Stimulated activated CD4-positive, alpha-beta T cell treated with anti-CD3 and anti-CD28 coated beads, Interleukin-1b, Interleukin-23, amount 100 ng/mL, for 48 hours (primary cell): Measurements from ENCODE around the gene DYRK4.
A peak's percentile ranks its signal among the peaks of the same experiment; 100 is the strongest.
"Not testable (repeated sequence)": the region's sequence is repeated elsewhere in the genome, so short reads cannot be mapped to it uniquely, and the experiment has no call there.

Experiments used
- DNase-seq: peaks from one replicate; pipeline ENCODE4 v3.0.0-alpha.2; 2020

The DYRK4 gene, protein sequence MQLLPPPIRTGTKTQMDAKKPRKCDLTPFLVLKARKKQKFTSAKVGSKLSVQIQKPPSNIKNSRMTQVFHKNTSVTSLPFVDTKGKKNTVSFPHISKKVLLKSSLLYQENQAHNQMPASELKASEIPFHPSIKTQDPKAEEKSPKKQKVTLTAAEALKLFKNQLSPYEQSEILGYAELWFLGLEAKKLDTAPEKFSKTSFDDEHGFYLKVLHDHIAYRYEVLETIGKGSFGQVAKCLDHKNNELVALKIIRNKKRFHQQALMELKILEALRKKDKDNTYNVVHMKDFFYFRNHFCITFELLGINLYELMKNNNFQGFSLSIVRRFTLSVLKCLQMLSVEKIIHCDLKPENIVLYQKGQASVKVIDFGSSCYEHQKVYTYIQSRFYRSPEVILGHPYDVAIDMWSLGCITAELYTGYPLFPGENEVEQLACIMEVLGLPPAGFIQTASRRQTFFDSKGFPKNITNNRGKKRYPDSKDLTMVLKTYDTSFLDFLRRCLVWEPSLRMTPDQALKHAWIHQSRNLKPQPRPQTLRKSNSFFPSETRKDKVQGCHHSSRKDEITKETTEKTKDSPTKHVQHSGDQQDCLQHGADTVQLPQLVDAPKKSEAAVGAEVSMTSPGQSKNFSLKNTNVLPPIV

DNA sequence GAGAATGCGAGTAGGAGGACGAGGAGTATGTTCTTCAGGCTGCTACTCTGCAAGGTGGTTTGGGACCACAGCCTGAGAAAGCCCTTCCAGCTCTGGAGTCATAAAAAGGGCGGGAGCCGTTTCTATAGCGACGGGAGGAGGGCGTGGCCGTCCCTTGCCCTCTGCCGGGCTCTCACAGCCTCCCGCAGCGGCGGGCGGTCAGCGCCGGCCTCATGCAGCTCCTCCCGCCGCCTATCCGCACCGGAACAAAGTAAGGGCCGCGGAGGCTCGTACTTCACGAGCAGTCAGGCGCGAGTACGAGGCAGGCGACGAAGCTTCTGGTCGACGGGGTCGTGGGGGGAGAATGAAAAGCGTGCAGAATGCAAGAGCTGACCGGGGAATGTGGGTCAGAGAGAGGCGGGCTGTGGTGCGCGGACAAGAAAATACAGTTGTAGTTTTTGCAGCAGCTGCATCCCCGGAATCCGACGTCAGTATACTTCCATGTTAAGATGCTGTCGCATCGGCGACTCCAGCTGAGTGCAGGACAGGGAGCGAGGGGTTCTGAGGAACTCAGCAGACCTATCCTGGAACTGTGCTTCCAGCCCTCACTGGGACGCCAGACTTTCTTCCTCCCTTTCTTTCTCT, at the start of gene DYRK4:
DYRK4 (plus strand) TSS at position 175 of the 624 bp plus-strand sequence; CDS start at position 213, 38 bp downstream.
- no peak for DNase-seq

DNA sequence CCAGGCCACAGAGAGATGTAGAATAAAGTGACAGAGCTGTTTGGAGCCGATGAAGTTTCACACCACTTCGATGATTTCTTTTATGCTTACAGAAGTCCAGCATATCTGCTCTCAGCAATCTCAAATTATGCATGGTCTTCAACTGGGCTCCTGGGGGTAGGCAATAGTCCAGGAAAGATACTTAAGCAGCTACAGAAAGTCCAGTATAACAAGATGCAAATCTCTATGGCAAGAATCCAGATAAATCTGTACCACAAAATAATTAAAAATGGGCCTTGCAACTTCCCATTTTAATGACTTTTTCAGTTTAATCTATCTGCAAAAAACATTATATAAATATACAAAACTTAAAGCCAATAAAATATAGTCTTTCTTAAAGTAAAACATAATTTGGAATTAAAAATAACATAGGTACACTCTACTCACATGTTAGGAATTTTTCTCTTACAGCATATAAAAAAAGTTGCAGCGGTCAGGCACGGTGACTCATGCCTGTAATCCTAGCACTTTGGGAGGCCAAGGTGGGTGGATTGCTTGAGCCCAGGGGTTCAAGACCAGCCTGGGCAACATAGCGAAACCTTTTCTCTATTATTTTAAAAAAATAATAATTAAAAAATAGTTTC, 43.8 kb upstream of the DYRK4 start:
- DNase-seq = no peak

DNA sequence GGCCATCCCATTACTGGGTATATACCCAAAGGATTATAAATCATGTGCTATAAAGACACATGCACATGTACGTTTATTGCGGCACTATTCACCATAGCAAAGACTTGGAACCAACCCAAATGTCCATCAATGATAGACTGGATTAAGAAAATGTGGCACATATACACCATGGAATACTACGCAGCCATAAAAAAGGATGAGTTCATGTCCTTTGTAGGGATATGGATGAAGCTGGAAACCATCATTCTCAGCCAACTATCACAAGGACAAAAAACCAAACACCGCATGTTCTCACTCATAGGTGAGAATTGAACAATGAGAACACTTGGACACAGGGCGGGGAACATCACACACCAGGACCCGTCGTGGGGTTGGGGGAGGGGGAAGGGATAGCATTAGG, 38.6 kb upstream of the DYRK4 start:
- not testable (repeated sequence) for DNase-seq

DNA sequence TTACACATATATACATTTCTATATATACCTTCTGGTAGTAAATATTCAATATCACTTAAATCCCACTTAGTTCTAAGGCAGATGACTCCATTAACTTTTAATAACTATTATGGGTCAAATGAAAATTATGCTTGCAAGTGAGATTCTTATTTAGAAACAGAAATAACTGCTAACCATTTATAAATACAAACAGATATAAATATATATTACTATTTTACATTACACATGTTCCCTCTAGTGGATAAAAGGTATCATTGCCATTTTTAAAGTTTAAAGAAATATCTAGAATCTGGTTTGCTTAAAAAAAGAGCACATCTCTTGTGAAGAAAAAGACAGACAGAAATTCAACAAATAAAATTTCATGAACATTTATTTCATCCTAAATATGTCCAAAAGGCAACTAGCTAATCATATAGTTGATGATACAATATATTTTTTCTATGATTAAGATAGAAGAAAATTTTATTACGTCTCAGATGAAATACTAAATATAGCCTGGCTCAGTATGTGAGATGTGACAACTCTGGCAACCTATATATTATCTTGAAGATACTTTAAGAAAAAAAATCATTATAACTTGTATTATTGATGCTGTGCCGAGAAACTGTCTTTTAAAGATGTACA, 35.0 kb upstream of the DYRK4 start:
- no peak for DNase-seq

DNA sequence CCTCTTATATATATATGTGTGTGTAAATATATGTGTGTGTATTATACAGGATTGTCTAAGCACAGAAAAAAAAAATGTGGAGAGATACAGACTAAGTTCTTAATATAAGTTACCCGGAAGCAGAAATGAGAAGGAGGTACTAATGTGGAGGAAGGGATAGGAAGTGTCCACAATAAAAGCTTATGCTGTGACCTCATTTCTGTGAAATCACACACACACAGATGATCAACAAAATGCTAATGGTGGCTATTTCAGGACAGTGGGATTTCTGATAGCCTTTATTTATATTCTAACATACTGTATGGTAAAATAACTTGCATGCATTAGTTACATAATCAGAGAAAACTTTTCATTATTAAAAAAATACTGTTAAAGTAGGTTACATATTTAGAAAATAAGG, 31.8 kb upstream of the DYRK4 start:
- DNase-seq = no peak

DNA sequence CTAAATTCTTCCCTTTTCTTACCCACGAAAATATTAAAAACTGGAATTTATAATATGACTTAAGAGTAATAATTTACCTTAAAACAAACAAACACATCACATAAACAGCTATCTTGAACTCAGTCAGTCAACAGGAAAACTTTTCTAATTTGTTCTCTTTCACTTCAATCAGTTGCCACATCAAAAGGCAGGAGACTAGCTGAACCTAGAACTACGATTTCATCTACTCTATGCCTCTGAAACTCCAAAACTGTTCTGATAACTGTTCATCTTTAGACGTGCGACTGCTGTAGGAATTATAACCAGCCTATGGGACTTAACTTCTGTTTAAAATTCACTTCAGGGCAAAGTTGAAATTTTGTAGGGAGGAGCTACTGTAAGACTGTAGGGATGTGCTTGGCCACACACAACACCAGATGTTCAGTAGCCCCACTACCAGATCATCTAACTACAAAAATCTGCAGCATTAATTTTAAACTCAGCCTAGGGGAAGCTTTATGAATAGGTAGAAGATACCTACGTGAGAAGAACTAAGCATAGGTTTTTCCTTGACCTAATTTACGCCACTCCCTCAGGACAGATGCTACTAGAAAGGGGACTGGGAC, 30.9 kb upstream of the DYRK4 start:
- no peak for DNase-seq

DNA sequence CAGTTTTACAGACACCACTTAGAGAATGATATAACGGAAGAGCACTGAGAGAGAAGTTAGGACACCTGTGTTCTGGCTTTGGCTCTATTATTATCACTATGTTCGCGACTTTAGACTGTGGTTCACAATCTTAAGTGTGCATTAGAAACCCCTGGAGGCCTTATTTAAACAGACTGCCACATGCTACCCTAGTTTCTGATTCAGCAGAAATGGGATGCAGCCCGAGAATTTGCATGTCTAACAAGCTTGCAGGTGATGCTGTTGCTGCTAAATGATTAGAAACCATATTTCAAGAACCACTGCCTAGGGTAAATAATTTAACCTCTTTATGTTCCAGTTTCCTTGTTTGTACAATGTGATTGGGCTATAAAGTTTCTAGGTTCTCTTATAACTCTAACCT, 26.9 kb upstream of the DYRK4 start:
- DNase-seq = no peak

DNA sequence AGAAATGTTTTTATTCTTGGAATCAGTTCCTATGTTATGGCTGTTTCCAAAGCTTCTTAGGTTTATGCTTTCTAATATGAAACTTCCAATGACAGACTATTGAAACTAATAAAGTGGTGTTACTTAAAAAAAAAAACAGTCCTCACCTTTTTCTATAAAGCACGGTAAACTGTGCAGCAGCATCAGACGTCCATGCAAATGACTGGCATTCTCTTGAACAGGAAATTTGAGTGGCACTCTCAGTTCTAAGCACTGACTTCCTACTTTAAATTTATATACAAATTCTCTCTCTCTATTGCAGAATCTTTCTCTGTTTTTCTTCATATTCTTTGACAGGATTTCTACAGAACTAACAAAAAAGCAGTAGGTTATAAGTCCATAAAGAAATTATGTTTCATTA, 26.1 kb upstream of the DYRK4 start:
- no peak for DNase-seq

DNA sequence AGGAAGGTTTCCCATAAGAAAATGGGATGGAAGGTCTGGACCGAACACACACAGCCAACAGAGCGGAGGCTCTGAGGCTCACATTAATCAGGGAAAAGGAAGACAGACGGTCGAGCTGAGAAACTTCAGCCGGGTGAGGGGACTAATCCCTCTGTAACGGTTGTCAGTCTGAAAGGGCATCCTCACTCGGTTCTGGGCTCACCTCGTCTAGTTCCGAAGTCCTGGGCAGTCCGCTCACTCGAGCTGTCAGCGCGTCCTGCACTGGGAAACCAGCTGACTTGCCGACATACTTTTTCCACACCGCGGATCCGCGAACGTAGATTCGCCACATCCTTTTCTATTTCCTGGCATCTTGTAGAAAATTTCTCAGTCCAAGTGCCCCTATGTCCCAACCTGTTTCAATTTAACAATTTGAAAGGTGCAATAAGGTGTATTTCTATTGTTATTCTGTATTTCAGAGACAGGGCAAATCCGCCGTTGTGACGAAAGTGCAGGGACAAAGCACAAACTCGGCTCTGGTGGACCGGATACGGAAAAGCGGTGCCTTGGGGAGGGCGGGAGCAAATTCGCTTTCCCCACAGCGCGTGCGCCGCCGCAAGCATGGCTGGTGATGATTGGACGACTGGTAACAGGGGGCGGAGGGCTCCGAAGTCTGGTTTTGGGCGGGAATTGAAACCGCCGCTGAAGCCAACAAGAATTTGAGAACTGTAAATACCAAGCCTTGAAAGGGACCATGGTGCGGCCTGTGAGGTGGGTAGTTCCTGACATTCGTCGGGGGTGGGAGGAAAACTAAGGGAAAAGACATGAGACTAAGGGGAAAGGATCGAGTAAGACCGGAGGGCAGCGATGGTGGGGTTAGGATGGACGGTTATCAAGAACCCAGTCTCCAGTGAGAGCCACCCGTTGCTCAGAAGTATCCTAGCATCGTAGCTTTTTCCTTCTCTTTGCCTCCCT, 23.5 kb upstream of the DYRK4 start, which contains the start of gene RAD51AP1:
RAD51AP1 (plus strand) TSS at position 684 of the 954 bp plus-strand sequence; CDS start at position 734, 50 bp downstream.
- peak; percentile 96 for DNase-seq

DNA sequence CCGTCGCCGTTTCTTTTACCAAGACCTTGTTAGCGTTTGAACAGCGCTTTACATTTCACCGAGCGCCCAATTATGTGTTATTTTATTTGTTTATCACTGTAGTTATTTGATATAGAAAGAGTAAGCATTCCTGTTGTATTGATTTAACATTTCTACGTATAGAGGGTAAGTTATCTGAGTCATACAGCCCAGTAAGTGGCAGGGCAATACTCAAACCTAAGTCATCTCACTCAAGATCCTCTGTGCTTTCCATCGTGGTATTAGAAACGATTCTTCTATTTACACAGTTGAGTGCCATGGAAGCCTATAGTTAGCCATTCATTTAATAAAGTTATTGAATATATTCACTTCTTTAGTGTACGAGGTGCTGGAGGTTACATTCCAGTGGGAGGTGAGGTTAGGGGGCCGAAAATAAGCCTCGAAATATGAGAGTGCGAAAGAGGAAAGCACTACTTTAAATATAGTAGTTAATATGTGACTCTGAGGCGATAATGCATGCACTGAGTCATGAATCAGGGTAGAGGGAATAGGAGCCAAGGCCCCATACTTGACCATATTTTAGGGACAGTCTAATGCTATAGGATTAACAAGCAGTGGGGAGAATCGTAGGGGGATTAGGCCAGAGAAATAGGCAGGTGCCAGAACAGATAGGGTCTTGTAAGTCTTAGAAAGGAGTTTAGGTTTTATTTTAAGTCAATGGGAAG, 22.7 kb upstream of the DYRK4 start:
- DNase-seq = no peak

DNA sequence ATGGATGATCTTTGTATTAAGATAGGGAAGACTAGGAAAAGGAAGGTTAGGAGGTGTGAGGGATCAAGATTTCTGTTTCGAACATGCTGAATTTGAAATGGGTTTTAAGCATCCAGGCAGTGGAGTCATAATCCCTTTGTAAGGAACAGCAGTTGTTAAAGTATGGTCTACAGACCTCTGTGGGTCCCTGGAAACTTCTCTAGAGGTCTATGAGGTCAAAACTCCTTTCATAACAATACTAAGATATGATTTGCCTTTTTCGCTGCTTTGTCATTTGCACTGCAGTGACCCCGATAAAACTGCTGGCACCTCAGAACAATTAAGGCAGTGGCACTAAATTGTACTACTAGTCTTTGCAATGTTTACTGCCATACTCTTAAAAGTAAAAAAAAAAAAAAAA, 21.8 kb upstream of the DYRK4 start:
- no peak for DNase-seq

DNA sequence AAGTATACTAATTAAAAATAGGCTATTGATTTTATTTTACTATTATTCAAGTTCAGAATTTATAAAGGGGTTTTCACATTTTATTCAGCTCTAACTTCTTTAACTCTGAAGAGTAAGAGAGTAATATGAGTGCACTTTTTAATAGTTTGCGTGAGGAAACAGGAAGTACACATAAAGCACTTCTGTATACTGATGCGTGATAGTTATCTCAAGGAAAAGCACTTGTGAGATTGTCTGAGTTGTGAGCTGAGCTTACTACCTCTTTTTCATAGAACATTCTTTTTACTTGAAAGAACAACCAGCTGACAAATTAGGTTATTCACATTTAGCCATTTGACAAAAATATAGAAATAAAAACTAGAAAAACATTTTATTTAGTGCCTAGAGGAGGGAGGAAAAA, 21.4 kb upstream of the DYRK4 start:
- DNase-seq = no peak

DNA sequence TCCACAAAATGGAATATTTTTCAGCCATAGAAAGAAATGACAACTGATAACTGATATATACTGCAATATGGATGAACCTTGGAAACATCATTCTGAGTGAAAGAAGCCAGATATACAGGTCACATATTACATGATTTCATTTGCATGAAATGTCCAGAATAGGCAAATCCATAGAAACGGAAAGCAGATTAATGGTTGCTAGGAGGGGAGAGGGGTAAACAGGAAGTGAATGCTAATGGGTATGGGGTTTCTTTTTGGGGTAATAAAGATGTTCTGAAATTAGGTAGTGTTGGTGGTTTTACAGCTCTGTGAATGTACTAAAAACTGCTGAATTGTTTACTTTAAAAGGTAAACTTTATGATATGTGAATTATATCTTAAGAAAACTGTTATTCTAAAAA, 16.8 kb upstream of the DYRK4 start:
- DNase-seq = no peak

DNA sequence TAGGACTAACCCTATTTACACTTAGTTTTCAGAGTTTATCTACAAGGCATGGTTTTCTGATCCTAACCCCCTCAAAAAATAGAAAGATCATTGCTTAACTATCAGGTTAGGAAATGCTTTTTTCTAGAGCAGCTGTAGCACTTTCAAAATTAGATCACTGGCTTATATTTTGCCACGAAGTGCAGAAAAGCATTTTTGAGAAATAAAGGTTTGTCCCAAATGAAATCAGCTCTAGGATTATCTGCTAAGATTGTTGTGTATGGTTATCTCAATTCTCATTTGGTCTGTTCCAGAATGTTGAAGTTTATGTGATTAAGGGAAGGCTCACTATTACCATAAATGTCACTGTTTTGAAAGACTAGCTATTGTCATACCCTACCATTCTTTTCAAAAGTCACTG, 9.8 kb upstream of the DYRK4 start:
- no peak for DNase-seq

DNA sequence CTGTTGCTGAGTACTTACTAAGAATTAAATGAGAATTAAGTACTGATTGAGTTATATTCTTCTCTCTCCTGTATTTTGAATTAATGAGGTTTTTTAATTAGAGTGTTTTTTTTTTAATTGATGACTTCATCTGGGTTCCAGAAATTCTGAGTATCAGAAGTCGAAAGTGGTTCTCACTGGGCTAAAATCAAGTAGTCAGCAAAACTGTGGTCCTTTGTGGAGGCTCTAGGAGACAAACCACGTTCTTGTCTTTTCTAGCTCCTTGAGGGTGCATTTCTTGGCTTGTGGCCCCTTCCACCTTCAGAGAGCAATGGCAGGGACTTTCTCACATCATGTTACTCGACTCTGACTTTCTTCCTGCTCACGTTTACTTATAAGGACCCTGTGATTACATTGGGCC, 8.1 kb upstream of the DYRK4 start:
- no peak for DNase-seq

DNA sequence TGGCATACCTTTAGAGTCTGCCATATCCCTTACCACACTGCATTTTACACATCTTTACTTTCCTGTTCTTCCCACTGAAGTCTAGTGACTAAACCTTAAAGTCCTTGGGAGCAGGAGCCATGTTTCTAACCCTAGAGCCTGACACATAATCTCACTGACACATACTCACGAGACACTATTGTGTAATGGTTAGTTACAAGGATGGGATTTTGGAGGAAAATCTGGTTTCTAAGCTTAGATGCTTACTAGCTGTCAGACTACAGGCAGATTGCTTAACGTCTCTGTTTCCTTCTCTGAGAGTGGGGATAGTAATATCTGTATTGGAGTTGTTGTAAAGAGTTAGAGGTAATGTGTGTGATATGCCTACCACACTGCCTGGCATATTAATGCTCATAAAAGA, 6.2 kb upstream of the DYRK4 start:
- no peak for DNase-seq

DNA sequence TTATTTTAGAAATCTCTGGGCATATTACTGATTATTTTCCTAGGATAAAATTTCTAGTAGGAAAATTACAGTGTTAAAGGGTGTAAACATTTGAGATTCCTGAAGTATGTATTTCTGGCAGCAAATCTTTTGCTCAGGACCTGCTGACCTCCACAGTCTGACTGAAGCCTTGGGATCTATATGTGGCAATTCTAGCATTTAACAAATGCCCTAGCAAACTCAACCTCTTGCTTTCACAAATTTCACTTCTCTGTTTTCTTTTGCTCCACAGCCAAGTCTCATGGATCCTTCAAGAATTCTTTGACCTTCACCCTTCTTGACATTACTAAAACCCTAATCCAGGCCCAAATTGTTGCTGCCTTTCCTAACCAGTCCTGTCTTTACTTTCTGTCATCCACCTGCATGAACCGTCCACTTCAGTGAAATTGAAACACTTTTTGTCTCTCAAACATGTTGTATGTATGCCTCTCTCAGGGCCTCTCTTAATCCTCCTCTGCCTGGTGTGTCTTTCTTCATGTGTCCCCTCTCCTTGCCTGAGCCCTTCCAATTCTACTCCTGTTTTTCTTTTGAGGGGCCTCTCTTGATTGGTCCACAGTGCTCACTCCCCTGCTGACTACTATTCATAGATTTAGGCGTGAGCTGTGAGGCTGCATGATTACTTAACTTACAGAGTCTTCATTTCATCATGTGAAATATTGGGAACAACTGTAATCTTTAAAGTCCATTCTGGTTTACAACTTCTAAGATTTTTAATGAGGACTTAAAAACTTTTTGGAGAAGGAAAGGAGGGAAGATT, 5.1 kb upstream of the DYRK4 start:
- no peak for DNase-seq

DNA sequence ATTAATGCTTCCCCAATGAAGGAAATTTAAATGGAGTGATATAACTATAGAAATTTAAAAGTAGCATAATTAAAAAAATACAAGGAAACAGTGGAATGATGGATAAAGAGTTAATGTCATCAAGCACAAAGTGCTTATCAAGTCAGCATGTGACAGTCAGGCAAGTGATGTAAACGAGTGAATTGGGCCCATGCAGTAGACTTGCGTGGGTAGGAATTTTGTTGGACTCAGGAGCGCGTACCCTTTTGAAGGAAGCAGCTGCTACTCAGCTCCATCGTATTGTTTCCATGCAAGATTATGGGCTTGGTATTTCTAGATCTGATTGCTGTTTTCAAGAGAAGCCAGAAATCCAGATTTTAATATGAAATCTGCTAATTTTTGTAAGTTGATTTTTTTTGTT, 4.4 kb upstream of the DYRK4 start:
- DNase-seq = no peak

DNA sequence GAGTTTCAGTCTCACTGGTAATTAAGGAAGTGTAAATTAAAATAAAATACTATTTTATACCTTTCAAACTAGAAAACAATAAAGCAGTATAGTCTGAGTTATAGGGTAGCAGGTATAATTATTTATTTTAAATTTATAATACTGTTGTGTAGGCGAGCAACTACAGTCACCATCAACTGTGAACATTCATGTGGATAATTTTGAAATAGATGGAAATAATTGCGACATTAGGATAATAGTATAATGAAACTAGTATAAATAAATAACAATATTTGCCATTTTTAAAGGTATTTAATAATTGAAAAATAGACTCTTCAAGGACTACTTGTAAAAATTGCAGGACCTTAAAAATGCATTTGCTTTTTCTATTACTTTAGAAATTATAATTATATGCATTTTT, 3.8 kb upstream of the DYRK4 start:
- DNase-seq = no peak

DNA sequence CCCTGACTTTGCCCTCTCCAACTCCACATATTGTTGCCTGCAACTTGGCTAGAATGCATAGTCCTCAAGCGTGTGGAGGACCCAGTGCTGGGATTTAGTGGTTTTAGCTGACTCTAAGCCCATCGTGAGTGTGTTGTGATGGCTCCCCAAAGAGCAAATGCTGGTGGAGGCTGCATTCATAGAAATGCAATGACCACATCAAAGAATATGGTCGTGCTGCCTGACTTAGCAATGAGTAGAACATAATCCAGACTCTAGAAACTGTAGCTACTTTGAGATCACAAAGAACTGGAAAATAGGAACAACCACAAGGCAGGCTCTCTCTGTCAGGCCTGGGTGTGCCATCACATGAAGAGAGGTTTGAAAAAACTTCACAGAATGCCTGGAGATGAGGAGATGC, 1.3 kb downstream of the DYRK4 start:
- DNase-seq = no peak
